DOHH2 (cell line): ENCODE measurements around the gene GLDC.

Experiments
- H3F3A ChIP-seq: fragments of 200-600 bp; sonication (generic), shearing (Covaris generic); 2 replicates; pipeline ENCODE4 v1.6.0; 2016; ENCODE audit warnings: antibody characterized with exemption, mild to moderate bottlenecking; ENCODE audit not compliant: control insufficient read depth, insufficient read depth
- H3K27ac ChIP-seq: fragments of 200-600 bp; sonication (generic); 2 replicates; pipeline ENCODE4 v1.5.1; 2014; ENCODE audit warnings: low read depth, mild to moderate bottlenecking, low read length, moderate library complexity
- H3K27me3 ChIP-seq: fragments of 200-600 bp; sonication (generic); 2 replicates; pipeline ENCODE4 v1.6.1; 2014; ENCODE audit warnings: mild to moderate bottlenecking, low read length, mixed read lengths; ENCODE audit not compliant: control insufficient read depth
- H3K36me3 ChIP-seq: fragments of 200-600 bp; sonication (generic); 2 replicates; pipeline ENCODE4 v1.6.1; 2014; ENCODE audit warnings: mild to moderate bottlenecking, low read length, moderate library complexity, mixed read lengths; ENCODE audit not compliant: control insufficient read depth
- H3K4me1 ChIP-seq: fragments of 200-600 bp; sonication (generic); 2 replicates; pipeline ENCODE4 v1.6.1; 2014; ENCODE audit warnings: mild to moderate bottlenecking, low read length, mixed read lengths; ENCODE audit not compliant: control insufficient read depth
- H3K4me2 ChIP-seq: fragments of 200-600 bp; sonication (generic); 2 replicates; pipeline ENCODE4 v1.6.0; 2014; ENCODE audit warnings: mild to moderate bottlenecking, low read length, moderate library complexity
- H3K4me3 ChIP-seq: fragments of 200-600 bp; sonication (generic); 2 replicates; pipeline ENCODE4 v1.5.1; 2014; ENCODE audit warnings: mild to moderate bottlenecking, low read length, mixed read lengths
- H3K79me2 ChIP-seq: fragments of 200-600 bp; sonication (generic); 2 replicates; pipeline ENCODE4 v1.6.1; 2014; ENCODE audit warnings: mild to moderate bottlenecking, low read length, mixed read lengths; ENCODE audit not compliant: control insufficient read depth
- H3K9me2 ChIP-seq: fragments of 200-600 bp; sonication (generic); replicated peaks from 2 replicates; pipeline ENCODE4 v1.6.1; 2014; ENCODE audit warnings: mild to moderate bottlenecking, low read length, mixed read lengths; ENCODE audit not compliant: control insufficient read depth
- H3K9me3 ChIP-seq: fragments of 200-600 bp; sonication (generic); 2 replicates; pipeline ENCODE4 v1.6.1; 2014; ENCODE audit warnings: antibody characterized with exemption, low read length, mixed read lengths; ENCODE audit not compliant: control insufficient read depth, insufficient read depth
- H4K20me1 ChIP-seq: fragments of 200-600 bp; sonication (generic); 2 replicates; pipeline ENCODE4 v1.6.0; 2014; ENCODE audit warnings: low read depth, mild to moderate bottlenecking, antibody characterized with exemption, low read length, moderate library complexity; ENCODE audit not compliant: control insufficient read depth, insufficient read depth
- EZH2phosphoT487 ChIP-seq: fragments of 200-600 bp; sonication (generic); IDR thresholded peaks from 2 replicates; pipeline ENCODE4 v1.6.1; 2017; ENCODE audit warnings: borderline replicate concordance, mild to moderate bottlenecking, antibody characterized with exemption, low read length, moderate library complexity, mixed read lengths
- TF ChIP-seq, protein P1 (sequence below): fragments of 200-600 bp; sonication (generic); IDR thresholded peaks from one replicate; pipeline ENCODE4 v1.5.1; 2014; ENCODE audit warnings: antibody characterized with exemption, mild to moderate bottlenecking, low read depth, low read length; ENCODE audit not compliant: poor library complexity, severe bottlenecking

GLDC gene

DNA sequence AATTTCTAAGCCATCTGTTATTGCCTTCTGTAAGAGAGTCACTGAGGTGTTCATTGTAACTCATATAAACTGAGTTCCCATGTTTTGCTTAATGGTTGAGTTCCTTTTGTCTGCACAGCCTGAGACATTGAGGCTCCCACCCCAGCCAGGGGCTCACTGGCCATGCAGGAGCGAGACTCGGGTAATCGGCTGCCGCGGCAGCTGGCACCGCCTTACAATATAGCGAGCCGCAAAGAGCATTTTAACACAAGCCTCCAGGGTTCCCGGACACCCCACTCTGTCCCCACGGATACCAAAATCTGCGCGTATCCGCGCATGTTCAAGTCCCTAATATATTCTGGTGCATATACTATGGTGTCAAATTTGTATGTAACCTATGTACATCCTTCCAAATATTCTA is 24.4 kb upstream of the GLDC start:
- Histone ChIP-seq H3K79me2 (no peaks in the 10 kb centered on the region), H3K27ac (no peak overlapping the region), H3K4me1 (no peaks in the 10 kb centered on the region), H3K4me2 (no peak overlapping the region), H3K4me3 (no peak overlapping the region), H3F3A (no peaks in the 10 kb centered on the region), H3K27me3 (no peaks in the 10 kb centered on the region), H3K36me3 (no peaks in the 10 kb centered on the region), H4K20me1 (no peaks in the 10 kb centered on the region), H3K9me2 (no peaks in the 10 kb centered on the region), H3K9me3 (no peaks in the 10 kb centered on the region)
- TF ChIP-seq EZH2phosphoT487 = no peak

DNA sequence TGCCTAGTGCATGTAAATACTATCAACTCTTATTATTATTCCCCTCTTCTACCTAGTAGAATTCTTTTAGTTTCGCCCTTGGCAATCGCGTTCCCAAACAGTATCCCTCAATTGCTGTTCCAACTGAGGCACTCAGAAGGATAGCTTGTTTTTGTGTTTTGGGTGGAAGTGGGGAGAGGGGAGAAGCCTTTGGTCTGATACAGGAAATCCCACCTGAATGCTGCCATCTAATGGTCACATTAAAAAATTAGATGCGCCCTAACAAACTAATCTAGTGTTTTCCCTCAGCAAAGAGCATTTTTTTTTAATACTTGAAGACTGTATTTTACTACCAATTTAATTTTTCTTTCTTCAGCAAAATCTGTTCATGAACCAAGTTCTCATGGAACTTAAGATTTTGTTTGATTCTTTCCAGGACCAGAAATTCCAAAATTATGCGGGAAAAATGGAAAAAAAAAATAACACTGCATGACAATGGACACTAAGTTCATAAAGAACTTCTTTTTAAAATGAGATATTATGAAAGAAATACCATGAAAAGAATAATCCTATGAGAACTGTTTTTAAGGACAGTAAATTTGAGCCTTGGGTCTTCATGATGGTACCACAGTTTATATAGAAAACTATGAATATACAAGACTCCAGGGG is 22.2 kb upstream of the GLDC start:
- no peaks in the 10 kb centered on the region for H3K4me1 ChIP-seq
- no peaks in the 10 kb centered on the region for H3K79me2 ChIP-seq
- H3K9me3 ChIP-seq = no peaks in the 10 kb centered on the region
- H3K27me3 ChIP-seq = no peaks in the 10 kb centered on the region
- no peak overlapping the region for H3K4me2 ChIP-seq
- H3K4me3 ChIP-seq = no peak overlapping the region
- no peak for TF ChIP-seq EZH2phosphoT487
- TF ChIP-seq, protein P1, sequence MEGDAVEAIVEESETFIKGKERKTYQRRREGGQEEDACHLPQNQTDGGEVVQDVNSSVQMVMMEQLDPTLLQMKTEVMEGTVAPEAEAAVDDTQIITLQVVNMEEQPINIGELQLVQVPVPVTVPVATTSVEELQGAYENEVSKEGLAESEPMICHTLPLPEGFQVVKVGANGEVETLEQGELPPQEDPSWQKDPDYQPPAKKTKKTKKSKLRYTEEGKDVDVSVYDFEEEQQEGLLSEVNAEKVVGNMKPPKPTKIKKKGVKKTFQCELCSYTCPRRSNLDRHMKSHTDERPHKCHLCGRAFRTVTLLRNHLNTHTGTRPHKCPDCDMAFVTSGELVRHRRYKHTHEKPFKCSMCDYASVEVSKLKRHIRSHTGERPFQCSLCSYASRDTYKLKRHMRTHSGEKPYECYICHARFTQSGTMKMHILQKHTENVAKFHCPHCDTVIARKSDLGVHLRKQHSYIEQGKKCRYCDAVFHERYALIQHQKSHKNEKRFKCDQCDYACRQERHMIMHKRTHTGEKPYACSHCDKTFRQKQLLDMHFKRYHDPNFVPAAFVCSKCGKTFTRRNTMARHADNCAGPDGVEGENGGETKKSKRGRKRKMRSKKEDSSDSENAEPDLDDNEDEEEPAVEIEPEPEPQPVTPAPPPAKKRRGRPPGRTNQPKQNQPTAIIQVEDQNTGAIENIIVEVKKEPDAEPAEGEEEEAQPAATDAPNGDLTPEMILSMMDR = peak; percentile 73
- no peaks in the 10 kb centered on the region for H3K9me2 ChIP-seq
- H3K36me3 ChIP-seq = no peaks in the 10 kb centered on the region
- H3F3A ChIP-seq = no peaks in the 10 kb centered on the region
- no peaks in the 10 kb centered on the region for H4K20me1 ChIP-seq
- H3K27ac ChIP-seq = no peak overlapping the region

DNA sequence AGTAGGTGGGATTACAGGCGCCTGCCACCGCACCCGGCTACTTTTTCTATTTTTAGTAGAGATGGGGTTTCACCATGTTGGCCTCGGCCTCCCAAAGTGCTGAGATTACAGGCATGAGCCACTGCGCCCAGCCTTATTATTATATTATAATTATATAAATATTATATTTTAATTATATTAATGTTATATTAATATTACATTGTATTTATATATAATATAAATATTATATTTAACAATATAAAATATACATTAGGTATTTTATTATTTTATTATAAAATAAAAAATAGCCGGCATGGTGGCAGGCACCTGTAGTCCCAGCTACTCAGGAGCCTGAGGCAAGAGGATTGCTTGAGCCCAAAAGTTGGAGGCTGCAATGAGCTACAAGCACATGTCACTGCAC is 21.6 kb upstream of the GLDC start:
- no peaks in the 10 kb centered on the region for H4K20me1 ChIP-seq
- H3K36me3 ChIP-seq = no peaks in the 10 kb centered on the region
- no peak overlapping the region for H3K27ac ChIP-seq
- no peaks in the 10 kb centered on the region for H3F3A ChIP-seq
- no peak overlapping the region for H3K4me2 ChIP-seq
- no peaks in the 10 kb centered on the region for H3K79me2 ChIP-seq
- no peaks in the 10 kb centered on the region for H3K9me3 ChIP-seq
- H3K4me1 ChIP-seq = no peaks in the 10 kb centered on the region
- no peaks in the 10 kb centered on the region for H3K9me2 ChIP-seq
- TF ChIP-seq, protein P1 = no peak
- TF ChIP-seq EZH2phosphoT487 = no peak
- no peaks in the 10 kb centered on the region for H3K27me3 ChIP-seq
- H3K4me3 ChIP-seq = no peak overlapping the region

DNA sequence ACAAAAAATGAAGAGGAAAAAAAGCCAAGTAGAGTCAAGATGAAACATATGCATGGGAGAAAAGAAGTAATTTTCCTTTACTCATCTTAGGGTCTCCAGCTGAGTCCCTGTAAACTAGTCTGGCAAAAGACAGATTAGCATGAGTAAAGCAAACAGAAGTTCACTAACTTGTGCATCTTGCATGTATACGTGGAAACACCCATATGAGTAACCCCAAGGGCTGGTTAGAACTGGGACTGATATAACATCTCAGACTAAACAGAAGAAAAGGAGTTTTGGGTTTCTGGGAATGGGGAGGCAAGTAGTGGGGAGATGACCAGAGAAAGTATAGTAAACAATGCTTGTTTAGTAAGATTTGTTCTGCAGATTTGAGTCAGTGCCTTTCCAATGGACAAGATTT is 20.1 kb upstream of the GLDC start:
- no peaks in the 10 kb centered on the region for H3K4me1 ChIP-seq
- no peaks in the 10 kb centered on the region for H3K36me3 ChIP-seq
- H3K9me3 ChIP-seq = no peaks in the 10 kb centered on the region
- no peak overlapping the region for H3K4me2 ChIP-seq
- H3K27ac ChIP-seq = no peak overlapping the region
- no peaks in the 10 kb centered on the region for H3F3A ChIP-seq
- no peaks in the 10 kb centered on the region for H3K79me2 ChIP-seq
- no peak overlapping the region for H3K4me3 ChIP-seq
- TF ChIP-seq, protein P1 = no peak
- no peak for TF ChIP-seq EZH2phosphoT487
- no peaks in the 10 kb centered on the region for H3K27me3 ChIP-seq
- no peaks in the 10 kb centered on the region for H3K9me2 ChIP-seq
- no peaks in the 10 kb centered on the region for H4K20me1 ChIP-seq
